Measurements from ENCODE around the gene PCNX4.

PCNX4 gene

GRCh38 chr14:60214003-60214402 is 122.3 kb downstream of the PCNX4 start:
- TF ChIP-seq CTCF (IDR thresholded peaks at IDR 0.05): no peak

GRCh38 chr14:60214415-60215126 is 122.8 kb downstream of the PCNX4 start:
- no peak overlapping the region for H3K4me3 ChIP-seq
- DNase-seq (ENCODE audit: low spot score): no peak
- no peak for TF ChIP-seq CTCF (IDR thresholded peaks at IDR 0.05)
- no peak overlapping the region for H3K27ac ChIP-seq

More at GRCh38 chr14:60214003-60214402, 122.3 kb downstream of the PCNX4 start:
- Histone ChIP-seq H3K27ac (no peak overlapping the region), H3K4me3 (no peak overlapping the region)
- no peak for DNase-seq (ENCODE audit: low spot score)

GRCh38 chr14:60215127-60215444 is 123.4 kb downstream of the PCNX4 start:
- no peak overlapping the region for H3K27ac ChIP-seq

GRCh38 chr14:60215520-60216420 is 124.0 kb downstream of the PCNX4 start:
- DNase-seq (ENCODE audit: low spot score): no peak
- Histone ChIP-seq H3K4me3 (no peak overlapping the region), H3K27ac (no peak overlapping the region)
- no peak for TF ChIP-seq CTCF (IDR thresholded peaks at IDR 0.05)

More at GRCh38 chr14:60215127-60215444, 123.4 kb downstream of the PCNX4 start:
- no peak for TF ChIP-seq CTCF (IDR thresholded peaks at IDR 0.05)
- H3K4me3 ChIP-seq: no peak overlapping the region
- DNase-seq (ENCODE audit: low spot score): no peak

GRCh38 chr14:60217713-60218112 is 126.0 kb downstream of the PCNX4 start:
- no peak for DNase-seq (ENCODE audit: low spot score)
- TF ChIP-seq CTCF (IDR thresholded peaks at IDR 0.05): no peak
- no peak overlapping the region for H3K4me3 ChIP-seq
- H3K27ac ChIP-seq: no peak overlapping the region
